Liver (tissue), 9 donors: ENCODE measurements around the gene SLC7A14. TPM values are rescaled to one million over a fixed set of nuclear protein-coding genes. Genes with fewer than 3 reads are reported as not detected.

Source experiments
- DNase-seq: peaks from one replicate; pipeline ENCODE4 v3.0.0-alpha.2; 2017; ENCODE audit warnings: low spot score
- H3K27ac ChIP-seq, 2 donors: one replicate each; pipeline ENCODE4 v1.7.0; 2013; ENCODE audit warnings: inconsistent platforms in 2 of 2, low read length in 2 of 2, control low read depth in 1 of 2, low read depth in 1 of 2, mild to moderate bottlenecking in 1 of 2
- H3K27me3 ChIP-seq, 4 donors: one replicate each; pipeline versions ENCODE4 v1.6.1 to v1.7.0; 2013; ENCODE audit warnings: low read length in 3 of 4, inconsistent platforms in 1 of 4, mild to moderate bottlenecking in 1 of 4, moderate library complexity in 1 of 4; ENCODE audit not compliant: control insufficient read depth in 4 of 4, insufficient read depth in 4 of 4
- H3K36me3 ChIP-seq, 4 donors: one replicate each; pipeline versions ENCODE4 v1.6.1 to v1.7.0; 2013; ENCODE audit warnings: low read length in 3 of 4, mild to moderate bottlenecking in 3 of 4, low read depth in 1 of 4, moderate library complexity in 1 of 4; ENCODE audit not compliant: control insufficient read depth in 4 of 4, insufficient read depth in 3 of 4
- H3K4me1 ChIP-seq, 4 donors: one replicate each; pipeline versions ENCODE4 v1.6.1 to v1.7.0; 2013; ENCODE audit warnings: low read length in 3 of 4, mild to moderate bottlenecking in 3 of 4, moderate library complexity in 1 of 4; ENCODE audit not compliant: control insufficient read depth in 4 of 4, insufficient read depth in 4 of 4
- H3K4me3 ChIP-seq, 3 donors: one replicate each; pipeline versions ENCODE4 v1.6.1 to v1.7.0; 2013; ENCODE audit warnings: low read length in 3 of 3, control low read depth in 1 of 3, low read depth in 1 of 3, mild to moderate bottlenecking in 1 of 3
- H3K9ac ChIP-seq, 2 donors: one replicate each; pipeline ENCODE4 v1.7.0; 2013; ENCODE audit warnings: low read length in 2 of 2, mild to moderate bottlenecking in 2 of 2, moderate library complexity in 2 of 2, control low read depth in 1 of 2, low read depth in 1 of 2
- H3K9me3 ChIP-seq, 4 donors: one replicate each; pipeline versions ENCODE4 v1.6.1 to v1.7.0; 2013; ENCODE audit warnings: low read length in 3 of 4; ENCODE audit not compliant: control insufficient read depth in 4 of 4
- EGR1 ChIP-seq, 2 donors: IDR thresholded peaks; 2 replicates each; pipeline ENCODE4 v1.6.1; 2016 to 2018; ENCODE audit warnings: antibody characterized with exemption in 2 of 2, low read depth in 2 of 2
- FOXA2 ChIP-seq: IDR thresholded peaks from 2 replicates; pipeline ENCODE4 v1.6.1; 2016; ENCODE audit warnings: antibody characterized with exemption
- HNF4A ChIP-seq, 2 donors: conservative IDR thresholded peaks; 2 replicates each; pipeline ENCODE4 v1.6.1; 2016; ENCODE audit warnings: antibody characterized with exemption in 2 of 2, mild to moderate bottlenecking in 2 of 2
- NR2F2 ChIP-seq: IDR thresholded peaks from 2 replicates; pipeline ENCODE4 v1.6.1; 2016; ENCODE audit warnings: antibody characterized with exemption
- RAD21 ChIP-seq, 2 donors: IDR thresholded peaks; 2 replicates each; pipeline ENCODE4 v1.6.1; 2016; ENCODE audit warnings: antibody characterized with exemption in 2 of 2, mild to moderate bottlenecking in 2 of 2
- RXRA ChIP-seq, 2 donors: IDR thresholded peaks; 2 replicates each; pipeline ENCODE4 v1.6.1; 2017 to 2018; ENCODE audit warnings: antibody characterized with exemption in 2 of 2, mild to moderate bottlenecking in 1 of 2
- WGBS: extraction: QIAGEN DNeasy Blood & Tissue Kit; methylation state at CpG from one replicate; pipeline ENCODE4 v1.1.7; 2013; 5-methylcytosine and 5-hydroxymethylcytosine counted together
- polyA plus RNA-seq, 2 donors: library from polyadenylated mRNA; stranded (reverse) in 1 of 2; unstranded in 1 of 2; fragments of 200-250 nt in 1 of 2; fragments of >200 nt in 1 of 2; fragmentation: Nextera tagmentation in 1 of 2; extraction: Ambion mirVana in 1 of 2; gene quantifications; one replicate each; pipeline versions ENCODE4 v1.2.1 to v1.2.3, GENCODE V29; 2013 to 2015
- total RNA-seq, 2 donors: library from RNA; depleted of rRNA; stranded (reverse); fragments of >200 nt; gene quantifications; one replicate each; pipeline ENCODE4 v1.2.3, GENCODE V29; 2014
- TF ChIP-seq, protein P1 (sequence below): fragments of 150-350 bp; IDR thresholded peaks from 2 replicates; pipeline ENCODE4 v1.5.1; 2017; ENCODE audit warnings: improper control_type of control experiment, low read depth, low read length; ENCODE audit not compliant: missing input control
- TF ChIP-seq, protein P2 (sequence below): IDR thresholded peaks from 2 replicates; pipeline ENCODE4 v1.6.1; 2016; ENCODE audit warnings: antibody characterized with exemption
- TF ChIP-seq, protein P3 (sequence below): IDR thresholded peaks from 2 replicates; pipeline ENCODE4 v1.6.1; 2016; ENCODE audit warnings: antibody characterized with exemption, mild to moderate bottlenecking
- donor health status: healthy.
- donor health status: healthy.
- donor health status: healthy.
- donor health status: healthy.
- donor health status: healthy.

SLC7A14 gene
- total and polyA plus RNA-seq, 4 donors = under 0.01 to 0.01 (median under 0.01) TPM; not detected in 1

DNA sequence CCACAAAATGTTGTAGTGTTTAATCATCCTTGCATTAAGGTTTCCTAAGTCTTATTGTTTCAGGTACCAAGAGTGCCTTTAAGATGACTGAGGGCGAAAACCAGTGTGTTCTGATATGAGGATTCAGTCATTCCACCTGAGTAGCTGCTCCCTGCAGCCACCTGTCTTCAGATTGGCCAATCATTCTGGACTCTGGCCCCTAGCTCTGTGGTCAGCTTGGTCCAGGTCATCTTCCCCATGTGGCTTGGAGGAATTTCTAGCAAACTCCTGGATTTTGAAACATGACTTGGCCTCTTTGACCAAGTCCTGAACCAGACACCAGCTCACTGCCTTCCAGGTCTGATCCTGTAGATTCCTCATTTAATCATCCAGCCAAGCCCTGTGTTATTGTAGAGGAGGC, 7.8 kb upstream of the SLC7A14 start:
- H3K27me3 ChIP-seq = no peaks in the 10 kb centered on the region
- WGBS = 85% methylated on average over 1 of the region's 1 CpG
- H3K4me1 ChIP-seq = peaks cover 0 to 18% (median 13%) of the 10 kb centered on the region in 4 donors
- H3K4me3 ChIP-seq = no peak overlapping the region
- DNase-seq = no peak
- no peaks in the 10 kb centered on the region for H3K9me3 ChIP-seq
- no peak overlapping the region for H3K9ac ChIP-seq
- H3K27ac ChIP-seq = no peak overlapping the region
- no peaks in the 10 kb centered on the region for H3K36me3 ChIP-seq
- no peak for TF ChIP-seq NR2F2
- TF ChIP-seq HNF4A (conservative IDR thresholded peaks at IDR 0.05) = peak; percentile 50 to 66

DNA sequence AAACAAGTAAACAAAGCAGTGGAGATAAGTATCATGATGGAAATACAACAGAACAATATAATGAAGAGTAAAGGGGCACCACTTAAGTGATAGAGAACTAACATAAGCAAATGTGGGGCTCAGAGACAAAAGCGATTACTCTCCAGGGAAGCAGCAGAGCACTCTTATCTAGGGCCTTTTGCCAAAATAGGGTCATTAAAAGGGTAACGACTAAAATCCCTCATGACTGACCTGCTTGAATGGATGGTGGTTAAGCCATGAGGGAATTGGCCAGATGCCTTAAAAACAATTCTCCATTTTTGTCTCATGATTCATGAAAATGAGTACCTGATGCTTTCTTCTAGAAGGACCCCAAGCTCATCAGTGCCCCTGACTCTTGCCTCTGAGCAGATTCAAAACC, 3.2 kb upstream of the SLC7A14 start:
- Histone ChIP-seq H3K9ac (no peak overlapping the region), H3K4me1 (peaks cover 3 to 8% (median 4%) of the 10 kb centered on the region in 4 donors), H3K9me3 (no peaks in the 10 kb centered on the region), H3K4me3 (no peak overlapping the region), H3K27me3 (no peaks in the 10 kb centered on the region), H3K36me3 (no peaks in the 10 kb centered on the region), H3K27ac (no peak overlapping the region)
- no peak for TF ChIP-seq FOXA2
- WGBS = 53% methylated on average over 2 of the region's 2 CpGs
- DNase-seq = no peak

DNA sequence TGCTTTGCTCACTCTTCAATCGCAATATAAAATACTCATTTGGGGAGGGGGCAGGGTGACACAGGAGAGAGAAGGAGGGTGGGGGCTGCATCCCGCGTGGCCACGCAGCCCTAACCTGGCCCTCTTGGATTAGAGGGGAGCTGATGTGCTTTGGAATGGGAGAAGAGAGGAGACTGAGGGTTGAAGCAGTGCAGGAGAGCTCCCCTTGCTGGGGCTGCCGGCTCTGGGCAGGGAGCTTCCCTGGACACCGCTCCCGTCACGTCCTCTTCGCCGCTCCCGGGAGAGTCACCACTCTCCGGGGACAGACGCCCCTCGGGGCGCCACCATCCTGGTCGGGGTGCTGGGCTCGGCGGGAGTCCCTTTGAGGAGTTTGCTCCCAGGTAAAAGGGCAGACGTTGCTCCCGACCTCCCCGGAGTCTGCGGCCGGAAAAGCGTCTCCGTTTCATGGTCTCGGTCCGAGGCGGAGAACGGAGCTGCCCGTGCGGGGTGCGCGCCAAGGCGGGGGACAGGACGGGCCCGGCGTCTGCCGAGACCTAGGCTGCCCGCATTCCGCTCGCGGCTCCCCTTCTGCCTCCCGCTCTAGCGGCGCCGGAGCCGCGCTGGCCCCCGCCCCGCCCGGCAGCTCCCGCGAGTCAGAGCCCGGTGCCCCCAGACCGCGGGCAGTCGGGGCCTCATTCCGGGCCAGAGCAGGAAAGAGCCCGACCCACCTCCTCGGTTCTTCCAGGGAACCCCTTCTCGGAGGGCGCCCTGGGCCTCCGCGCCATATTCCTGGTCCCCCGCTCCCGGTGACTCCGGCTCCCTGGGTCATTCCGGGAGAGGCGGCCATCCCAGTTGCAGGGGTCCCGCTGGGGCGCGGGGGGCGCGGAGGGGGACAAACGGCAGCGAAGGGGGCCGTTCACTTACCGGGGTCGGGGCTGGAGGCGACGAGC, 603 bp downstream of the SLC7A14 start:
- Histone ChIP-seq H3K27me3 (no peaks in the 10 kb centered on the region), H3K9me3 (no peaks in the 10 kb centered on the region), H3K27ac (no peak overlapping the region), H3K4me1 (peaks cover 0 to 8% (median 4%) of the 10 kb centered on the region in 4 donors), H3K36me3 (no peaks in the 10 kb centered on the region), H3K9ac (no peak overlapping the region), H3K4me3 (peak overlapping the region in 1 of 3 donors; percentile 23)
- 7% methylated on average over 81 of the region's 81 CpGs for WGBS
- DNase-seq = no peak
- TF ChIP-seq RXRA (IDR thresholded peaks at IDR 0.05) (no peak), NR2F2 (no peak), RAD21 (IDR thresholded peaks at IDR 0.05) (no peak)

DNA sequence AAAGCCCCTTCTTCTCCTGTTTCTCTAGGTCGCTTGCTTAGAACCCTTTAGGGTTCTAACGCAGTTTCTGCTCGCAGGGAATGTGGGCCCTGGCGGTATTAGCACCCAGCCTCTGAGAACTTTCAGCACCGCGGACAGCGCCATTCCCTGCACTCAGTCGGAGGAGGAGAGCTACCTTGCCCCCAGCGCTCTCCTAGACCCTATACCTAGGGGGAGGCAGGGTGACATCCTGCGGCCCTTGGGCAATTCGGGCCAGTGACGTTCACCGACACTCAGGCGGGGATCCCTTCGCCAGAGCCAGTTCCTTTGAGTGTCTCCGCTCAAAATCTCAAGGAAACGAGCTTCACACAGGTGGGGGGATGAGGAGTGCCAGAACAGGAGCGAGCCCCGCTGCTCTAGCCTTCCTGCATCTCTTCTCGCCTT, 1.3 kb downstream of the SLC7A14 start:
- no peak overlapping the region for H3K4me3 ChIP-seq
- H3K9ac ChIP-seq = no peak overlapping the region
- DNase-seq = peak; percentile 73
- 4% methylated on average over 20 of the region's 20 CpGs for WGBS
- peaks cover 0 to 8% (median 4%) of the 10 kb centered on the region in 4 donors for H3K4me1 ChIP-seq
- H3K9me3 ChIP-seq = no peaks in the 10 kb centered on the region
- H3K27ac ChIP-seq = no peak overlapping the region
- no peaks in the 10 kb centered on the region for H3K27me3 ChIP-seq
- TF ChIP-seq, protein P1, sequence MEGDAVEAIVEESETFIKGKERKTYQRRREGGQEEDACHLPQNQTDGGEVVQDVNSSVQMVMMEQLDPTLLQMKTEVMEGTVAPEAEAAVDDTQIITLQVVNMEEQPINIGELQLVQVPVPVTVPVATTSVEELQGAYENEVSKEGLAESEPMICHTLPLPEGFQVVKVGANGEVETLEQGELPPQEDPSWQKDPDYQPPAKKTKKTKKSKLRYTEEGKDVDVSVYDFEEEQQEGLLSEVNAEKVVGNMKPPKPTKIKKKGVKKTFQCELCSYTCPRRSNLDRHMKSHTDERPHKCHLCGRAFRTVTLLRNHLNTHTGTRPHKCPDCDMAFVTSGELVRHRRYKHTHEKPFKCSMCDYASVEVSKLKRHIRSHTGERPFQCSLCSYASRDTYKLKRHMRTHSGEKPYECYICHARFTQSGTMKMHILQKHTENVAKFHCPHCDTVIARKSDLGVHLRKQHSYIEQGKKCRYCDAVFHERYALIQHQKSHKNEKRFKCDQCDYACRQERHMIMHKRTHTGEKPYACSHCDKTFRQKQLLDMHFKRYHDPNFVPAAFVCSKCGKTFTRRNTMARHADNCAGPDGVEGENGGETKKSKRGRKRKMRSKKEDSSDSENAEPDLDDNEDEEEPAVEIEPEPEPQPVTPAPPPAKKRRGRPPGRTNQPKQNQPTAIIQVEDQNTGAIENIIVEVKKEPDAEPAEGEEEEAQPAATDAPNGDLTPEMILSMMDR = no peak
- TF ChIP-seq, protein P2, sequence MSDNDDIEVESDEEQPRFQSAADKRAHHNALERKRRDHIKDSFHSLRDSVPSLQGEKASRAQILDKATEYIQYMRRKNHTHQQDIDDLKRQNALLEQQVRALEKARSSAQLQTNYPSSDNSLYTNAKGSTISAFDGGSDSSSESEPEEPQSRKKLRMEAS = no peak
- TF ChIP-seq, protein P3, sequence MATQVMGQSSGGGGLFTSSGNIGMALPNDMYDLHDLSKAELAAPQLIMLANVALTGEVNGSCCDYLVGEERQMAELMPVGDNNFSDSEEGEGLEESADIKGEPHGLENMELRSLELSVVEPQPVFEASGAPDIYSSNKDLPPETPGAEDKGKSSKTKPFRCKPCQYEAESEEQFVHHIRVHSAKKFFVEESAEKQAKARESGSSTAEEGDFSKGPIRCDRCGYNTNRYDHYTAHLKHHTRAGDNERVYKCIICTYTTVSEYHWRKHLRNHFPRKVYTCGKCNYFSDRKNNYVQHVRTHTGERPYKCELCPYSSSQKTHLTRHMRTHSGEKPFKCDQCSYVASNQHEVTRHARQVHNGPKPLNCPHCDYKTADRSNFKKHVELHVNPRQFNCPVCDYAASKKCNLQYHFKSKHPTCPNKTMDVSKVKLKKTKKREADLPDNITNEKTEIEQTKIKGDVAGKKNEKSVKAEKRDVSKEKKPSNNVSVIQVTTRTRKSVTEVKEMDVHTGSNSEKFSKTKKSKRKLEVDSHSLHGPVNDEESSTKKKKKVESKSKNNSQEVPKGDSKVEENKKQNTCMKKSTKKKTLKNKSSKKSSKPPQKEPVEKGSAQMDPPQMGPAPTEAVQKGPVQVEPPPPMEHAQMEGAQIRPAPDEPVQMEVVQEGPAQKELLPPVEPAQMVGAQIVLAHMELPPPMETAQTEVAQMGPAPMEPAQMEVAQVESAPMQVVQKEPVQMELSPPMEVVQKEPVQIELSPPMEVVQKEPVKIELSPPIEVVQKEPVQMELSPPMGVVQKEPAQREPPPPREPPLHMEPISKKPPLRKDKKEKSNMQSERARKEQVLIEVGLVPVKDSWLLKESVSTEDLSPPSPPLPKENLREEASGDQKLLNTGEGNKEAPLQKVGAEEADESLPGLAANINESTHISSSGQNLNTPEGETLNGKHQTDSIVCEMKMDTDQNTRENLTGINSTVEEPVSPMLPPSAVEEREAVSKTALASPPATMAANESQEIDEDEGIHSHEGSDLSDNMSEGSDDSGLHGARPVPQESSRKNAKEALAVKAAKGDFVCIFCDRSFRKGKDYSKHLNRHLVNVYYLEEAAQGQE = peak; percentile 100
- TF ChIP-seq EGR1 (IDR thresholded peaks at IDR 0.05; ENCODE audit: low read depth in 2 of 2) = no peak
- no peaks in the 10 kb centered on the region for H3K36me3 ChIP-seq
